NCI-H2227 (cell line): ENCODE results near the gene PPWD1.

Source experiments
- DNase-seq: peaks from one replicate; lab custom pipeline; 2025; ENCODE audit not compliant: unreplicated experiment; lab: John Stamatoyannopoulos, UW

The PPWD1 gene

DNA sequence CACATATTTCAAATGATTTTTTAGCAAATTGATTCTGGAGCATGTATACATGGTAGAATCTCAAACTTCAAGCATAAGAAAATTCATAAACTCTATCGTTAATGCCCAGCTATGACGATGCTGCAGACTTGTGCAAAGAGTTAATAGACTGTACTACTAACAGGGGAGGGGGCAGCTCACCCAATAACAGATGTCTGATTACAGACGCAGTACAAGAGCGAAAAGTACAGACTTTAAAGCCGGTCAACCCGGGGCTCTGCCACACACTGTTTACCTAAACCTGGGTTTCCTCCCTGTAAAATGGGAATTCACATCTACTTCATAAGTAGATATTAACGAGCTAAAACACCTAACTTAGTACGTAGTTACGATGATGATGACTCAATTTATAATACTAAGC, 60.4 kb downstream of the PPWD1 start:
- no peak for DNase-seq

DNA sequence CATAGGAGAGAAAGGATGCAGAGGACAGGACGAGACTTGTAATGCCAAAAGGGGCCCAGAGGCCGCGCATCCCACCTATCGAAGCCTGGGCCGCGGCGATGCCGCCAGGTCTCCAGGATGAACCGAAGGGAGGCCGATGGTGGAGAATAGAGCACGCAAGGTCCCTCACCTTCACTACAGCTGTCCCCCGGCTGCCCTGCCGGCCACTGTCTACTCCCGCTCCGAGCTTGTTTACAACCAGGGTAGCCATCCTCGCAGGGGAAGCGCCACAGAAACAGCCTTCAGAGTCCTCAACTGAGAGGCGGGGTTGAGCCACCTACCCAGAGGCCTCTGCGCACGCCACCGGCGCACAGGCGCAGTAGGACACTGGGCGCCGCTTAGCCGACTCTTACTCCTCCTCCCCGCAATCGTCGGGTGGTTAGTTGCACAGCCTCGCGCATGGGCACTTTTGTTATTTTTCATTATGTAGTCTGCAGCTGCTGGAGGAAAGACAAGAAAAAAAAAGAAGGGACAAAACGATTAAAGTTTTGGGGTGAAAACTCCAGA, 61.0 kb downstream of the PPWD1 start, which contains the start of gene TRIM23:
Gene TRIM23, minus strand, starts transcription at position 309 of the 546 bp plus-strand sequence. Its CDS starts 59 bp downstream, at position 250.
- peak; percentile 92 for DNase-seq

DNA sequence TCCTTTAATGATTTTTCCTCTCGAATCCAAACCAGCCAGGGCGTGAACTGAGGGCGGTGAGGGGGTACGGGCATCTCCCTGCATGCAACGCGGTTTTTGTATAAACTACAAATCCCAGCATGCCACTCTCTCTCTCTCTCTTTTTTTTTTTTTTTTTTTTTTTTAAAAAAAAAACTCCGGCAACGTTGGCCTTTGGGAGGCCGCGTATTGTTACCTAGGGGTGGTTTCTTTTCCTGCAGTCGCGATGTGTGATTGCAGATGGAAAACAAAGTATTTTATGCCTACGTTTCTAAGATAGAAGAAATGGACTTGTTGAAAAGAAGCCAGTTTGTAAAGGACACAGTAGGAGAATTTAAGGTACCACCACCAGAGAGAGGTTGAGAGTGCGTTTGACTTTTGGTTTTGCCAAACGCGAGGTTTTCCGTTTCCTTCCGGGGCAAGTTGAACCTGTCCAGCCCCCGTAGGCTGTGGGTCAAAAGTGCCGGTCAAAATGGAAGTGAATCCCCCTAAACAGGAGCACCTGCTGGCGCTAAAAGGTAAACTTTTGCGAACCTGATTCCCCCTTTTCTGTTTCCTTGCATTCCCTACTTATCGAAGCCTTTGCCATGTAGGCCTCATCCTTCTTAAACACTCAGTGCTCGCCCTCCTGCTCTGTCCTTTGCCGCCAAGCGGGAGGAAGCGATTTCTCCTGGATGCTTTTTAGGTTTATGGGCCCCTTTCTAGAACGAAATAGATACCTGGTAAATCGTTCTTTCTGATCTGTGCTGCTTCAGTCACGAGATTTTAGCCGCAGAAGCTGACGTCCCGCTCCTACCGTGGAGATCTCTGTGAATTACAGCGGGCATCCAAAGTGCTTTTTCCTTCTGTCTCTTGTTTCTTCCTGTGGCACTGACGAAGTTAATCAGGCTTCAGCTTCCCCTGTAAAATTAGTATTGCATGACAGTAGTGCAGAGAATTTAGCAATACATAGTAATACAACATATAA, 61.8 kb downstream of the PPWD1 start, which contains the start of the genes SHLD3 and TRAPPC13:
Gene SHLD3, plus strand, starts transcription at position 457 of the 985 bp plus-strand sequence. CDS start 4,561 bp downstream, outside the sequence.
Gene TRAPPC13, plus strand, starts transcription at position 457 of the 985 bp plus-strand sequence. Its CDS starts 34 bp downstream, at position 491.
- peak; percentile 88 for DNase-seq

DNA sequence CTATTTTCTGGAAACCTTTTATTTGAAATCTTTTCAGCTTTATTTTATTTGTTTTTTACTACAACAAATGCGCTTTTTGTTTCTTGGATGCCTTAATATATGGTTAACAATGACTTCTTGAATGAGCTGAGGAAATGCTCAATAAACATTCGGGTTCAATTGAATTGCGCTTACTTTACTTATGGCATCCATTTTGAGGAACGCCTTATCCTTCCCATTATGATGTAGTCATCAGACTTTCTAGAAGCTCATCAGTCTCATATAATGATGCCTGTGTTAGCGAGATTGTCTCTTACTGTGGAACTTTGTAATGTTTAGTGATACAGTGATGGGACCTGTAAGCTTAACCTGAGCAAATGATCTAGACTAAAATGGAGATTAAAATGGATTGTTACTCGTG, 62.6 kb downstream of the PPWD1 start:
- peak; percentile 1 for DNase-seq

DNA sequence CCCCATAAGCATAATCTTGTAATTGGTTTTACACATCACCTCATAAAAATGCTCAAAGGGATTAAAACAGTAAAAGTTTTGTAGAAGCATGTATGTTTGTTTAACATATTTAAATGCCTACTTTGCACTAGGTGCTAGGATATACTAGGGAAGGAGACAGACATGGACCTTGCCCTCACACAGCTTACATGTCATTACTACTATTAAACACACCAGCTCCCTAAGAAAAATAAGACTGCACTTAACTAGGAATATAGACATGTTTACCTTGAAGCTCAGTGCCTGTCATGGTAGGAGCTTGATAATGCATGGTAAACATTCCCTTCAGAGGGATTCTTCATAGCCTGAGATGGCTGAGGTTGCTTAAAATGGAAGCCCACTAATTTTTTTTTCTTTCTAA, 67.9 kb downstream of the PPWD1 start:
- DNase-seq, result no peak
